RPMI7951 (cell line): ENCODE results near the gene SPINK14. TPM values are rescaled to one million over a fixed set of nuclear protein-coding genes. Genes with fewer than 3 reads are reported as not detected.

ENCODE experiments used
- DNase-seq: peaks from one replicate; pipeline ENCODE4 v3.0.0-alpha.2; 2012; ENCODE audit warnings: low read depth
- total RNA-seq: library from RNA; depleted of rRNA; stranded (reverse); fragments of >200 nt; shearing (Covaris generic); gene quantifications from 2 replicates; pipeline ENCODE4 v1.2.3, GENCODE V29; 2014; rRNA removed

The SPINK14 gene
- total RNA-seq, 1 experiment from 2014 or later: not detected

DNA sequence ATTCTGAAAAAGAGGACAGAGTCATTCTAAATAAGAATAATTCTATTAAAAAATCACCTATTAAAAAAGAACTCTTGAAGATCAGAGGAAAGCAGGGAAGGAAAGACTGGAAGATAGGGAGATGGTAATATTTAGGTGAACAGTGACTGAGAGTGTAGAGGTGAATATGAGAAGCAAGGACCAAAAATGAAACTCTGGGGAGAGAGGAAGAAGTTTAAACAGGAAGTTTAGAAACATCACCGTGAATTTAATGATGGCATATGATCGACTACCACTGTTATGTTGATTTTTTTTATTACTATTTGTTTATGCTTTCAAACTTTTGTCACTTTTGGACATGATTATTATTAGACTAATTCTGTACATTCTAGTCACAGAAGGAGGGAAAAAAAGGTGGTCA, 32.8 kb downstream of the SPINK14 start:
- no peak for DNase-seq

DNA sequence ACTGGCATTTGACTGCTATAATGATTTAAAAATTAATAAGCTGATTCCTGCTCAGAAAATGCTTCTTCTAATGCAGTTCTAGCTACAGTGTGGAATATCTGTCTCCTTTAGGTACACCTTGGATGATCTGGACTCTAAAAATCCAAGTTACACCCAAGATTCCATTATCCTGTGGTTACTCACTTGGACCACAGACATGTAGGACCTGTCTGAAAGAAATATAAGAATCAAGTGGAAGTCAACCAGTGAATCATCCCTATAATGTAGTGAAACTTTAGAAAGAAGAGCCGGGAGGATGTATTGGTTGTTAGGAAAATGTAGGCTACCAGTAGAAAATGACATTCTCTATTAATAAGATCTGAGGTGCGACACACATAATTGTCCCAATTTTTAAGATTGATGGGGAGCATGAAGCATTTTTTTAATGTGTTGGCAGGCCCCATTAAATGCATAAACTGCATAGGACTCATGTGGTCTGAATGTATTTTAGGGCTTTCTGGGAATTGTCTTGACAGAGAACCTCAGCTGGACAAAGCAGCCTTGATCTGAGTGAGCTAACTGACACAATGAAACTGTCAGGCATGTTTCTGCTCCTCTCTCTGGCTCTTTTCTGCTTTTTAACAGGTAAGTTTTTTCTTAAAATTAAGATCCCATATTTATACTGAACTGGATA, 34.3 kb downstream of the SPINK14 start, which contains the start of gene SPINK6:
Gene SPINK6, plus strand, starts transcription at position 512 of the 673 bp plus-strand sequence. Its CDS starts 55 bp downstream, at position 567.
- peak; percentile 9 for DNase-seq

DNA sequence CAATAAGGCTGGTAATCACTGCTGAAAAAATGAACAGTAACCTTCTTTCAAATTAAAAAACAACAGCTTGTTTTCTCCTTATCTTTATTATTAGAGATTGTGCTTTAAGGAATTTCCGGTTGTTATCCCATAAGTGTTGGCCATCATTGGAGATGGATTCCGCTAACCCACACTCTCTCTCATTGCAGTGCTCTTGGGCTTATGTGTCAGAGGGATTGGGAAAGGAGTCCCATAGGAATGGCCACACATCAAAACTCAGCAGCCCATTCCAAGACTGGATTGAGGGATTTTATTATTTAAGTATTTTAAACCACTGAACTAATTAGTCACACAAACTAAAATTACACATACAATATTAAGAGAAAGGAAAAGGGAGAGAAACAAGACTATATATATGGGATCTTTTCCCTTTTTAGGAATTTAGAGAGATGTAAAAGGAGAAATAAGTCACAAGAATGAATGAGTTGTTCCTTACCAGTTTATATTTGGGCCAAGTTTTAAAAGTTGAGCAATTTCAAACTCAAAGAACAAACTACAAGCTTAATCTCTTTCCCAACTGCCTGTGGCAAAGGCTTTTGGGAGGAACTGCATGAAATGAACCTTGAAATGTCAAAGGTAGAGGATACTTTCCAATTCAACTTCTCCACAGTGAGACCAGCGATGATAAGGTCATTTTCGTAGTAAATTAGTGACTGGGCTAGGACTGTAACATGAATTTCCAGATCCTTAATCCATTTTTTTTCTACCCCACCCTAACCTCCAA, 36.9 kb downstream of the SPINK14 start:
- no peak for DNase-seq

DNA sequence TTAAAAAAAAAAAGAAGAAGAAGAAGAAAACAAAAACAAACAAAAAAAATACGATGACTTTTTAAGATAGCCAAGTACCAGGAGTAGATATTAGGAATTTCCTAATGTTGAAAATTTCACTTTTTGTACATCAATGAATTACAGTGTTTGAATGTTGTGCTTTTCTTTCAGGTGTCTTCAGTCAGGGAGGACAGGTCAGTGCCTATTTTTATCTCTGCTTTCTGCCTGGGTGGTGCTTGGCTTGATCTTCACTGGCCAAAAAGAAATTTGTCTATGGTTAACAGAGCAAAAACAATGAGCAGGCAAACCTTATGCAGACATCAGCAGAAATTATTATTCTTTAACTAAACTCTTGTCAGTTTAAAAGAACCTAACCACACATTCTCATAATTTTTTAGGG, 37.5 kb downstream of the SPINK14 start:
- no peak for DNase-seq

DNA sequence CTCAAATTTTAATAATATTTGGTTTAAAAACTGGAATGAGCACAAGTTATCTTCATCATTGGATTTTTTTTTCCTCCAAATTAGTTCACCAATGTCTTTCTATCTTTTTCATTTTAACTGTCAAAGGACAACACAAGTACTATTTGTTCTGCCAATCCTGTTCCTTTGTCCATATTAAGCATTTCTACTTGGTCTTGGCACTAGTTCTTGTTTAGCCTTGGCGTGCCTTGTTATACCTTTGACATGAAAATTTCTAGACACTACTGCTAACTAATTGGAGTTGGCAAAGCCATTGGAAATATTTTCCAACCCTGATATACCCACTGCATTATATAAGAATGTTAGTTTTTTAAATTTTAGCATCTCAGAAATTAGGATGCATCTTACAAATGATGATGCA, 38.3 kb downstream of the SPINK14 start:
- DNase-seq: no peak

DNA sequence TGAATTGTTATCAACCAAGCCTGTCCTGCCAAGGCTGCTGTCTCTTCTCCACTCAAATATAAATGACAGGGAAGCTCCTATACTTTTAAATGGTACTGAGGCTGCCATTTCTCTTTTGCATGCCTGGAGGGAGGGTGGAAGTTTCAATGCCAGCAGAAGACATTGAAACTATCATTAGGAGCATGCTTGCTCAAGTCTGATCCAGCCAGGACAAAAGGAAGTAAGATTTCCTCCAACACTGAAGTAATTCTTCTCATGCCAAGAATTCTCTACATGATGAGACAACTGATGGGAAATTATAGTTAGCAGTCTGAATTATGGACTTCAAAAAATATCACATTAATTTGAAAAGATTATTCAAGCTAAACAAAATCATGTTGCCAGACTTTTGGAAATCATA, 39.9 kb downstream of the SPINK14 start:
- no peak for DNase-seq

DNA sequence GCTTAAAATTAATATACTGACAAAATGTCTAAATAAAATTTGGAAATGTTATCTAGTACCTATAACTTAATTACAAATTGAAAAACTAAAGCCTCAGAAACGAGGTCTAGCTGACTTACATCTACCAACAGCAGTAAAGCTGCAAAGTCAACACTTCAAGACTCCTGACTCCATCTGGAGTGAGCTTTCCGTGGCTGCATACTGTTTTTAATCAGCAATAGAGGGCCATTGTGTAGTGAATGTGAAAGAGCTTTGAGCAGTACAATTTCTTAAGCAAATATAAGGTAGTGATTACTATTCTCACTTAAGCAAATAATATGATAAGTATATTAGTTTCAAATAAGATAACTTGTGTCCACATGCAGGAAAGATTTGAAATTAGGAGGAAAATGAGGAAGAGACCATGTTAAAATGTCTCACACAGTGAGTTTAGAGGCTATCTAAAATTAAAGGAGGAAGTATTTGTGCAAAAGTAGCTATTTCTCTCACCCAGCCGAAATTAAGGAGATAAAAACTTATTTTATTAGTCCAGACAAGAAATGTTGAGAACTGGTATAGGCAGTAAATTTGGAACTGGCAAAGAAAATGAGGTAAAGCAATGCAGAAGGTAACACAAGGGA, 40.9 kb downstream of the SPINK14 start:
- no peak for DNase-seq

DNA sequence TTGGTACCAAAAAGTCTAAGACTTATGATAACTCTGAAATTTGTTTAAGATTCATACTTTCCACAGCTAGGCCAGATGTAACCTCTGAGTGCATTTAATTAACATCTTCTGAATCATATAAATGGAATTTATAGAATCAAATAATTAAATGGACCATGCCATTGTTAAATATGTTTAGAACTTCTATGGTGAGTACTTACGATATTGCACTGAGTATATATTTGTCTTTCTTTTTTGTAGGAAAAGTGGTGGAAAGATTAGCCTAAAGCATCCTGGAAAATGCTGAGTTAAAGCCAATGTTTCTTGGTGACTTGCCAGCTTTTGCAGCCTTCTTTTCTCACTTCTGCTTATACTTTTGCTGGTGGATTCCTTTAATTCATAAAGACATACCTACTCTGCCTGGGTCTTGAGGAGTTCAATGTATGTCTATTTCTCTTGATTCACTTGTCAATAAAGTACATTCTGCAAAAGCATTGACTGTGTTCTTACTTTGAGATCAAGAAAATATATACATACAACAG, 46.4 kb downstream of the SPINK14 start:
- no peak for DNase-seq

DNA sequence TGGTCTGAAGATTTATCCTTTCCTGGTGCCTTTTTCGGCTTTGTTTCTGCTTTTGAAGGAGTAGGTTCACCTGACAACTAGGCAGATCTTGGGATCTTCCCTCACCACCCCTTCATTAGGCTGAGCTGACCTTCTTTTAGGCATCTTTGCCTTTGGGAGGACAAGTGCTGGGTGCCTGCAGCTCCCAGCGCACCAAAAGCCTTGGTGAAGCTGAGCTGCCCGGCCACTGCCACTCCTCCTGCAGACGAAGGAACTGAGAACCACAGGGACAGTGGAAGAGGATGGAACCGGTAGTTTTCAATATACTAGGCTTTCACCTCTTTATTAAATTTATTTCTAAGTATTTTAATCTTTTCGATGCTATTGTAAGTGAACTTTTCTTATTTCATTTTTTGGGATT, 53.2 kb downstream of the SPINK14 start:
- DNase-seq: no peak

DNA sequence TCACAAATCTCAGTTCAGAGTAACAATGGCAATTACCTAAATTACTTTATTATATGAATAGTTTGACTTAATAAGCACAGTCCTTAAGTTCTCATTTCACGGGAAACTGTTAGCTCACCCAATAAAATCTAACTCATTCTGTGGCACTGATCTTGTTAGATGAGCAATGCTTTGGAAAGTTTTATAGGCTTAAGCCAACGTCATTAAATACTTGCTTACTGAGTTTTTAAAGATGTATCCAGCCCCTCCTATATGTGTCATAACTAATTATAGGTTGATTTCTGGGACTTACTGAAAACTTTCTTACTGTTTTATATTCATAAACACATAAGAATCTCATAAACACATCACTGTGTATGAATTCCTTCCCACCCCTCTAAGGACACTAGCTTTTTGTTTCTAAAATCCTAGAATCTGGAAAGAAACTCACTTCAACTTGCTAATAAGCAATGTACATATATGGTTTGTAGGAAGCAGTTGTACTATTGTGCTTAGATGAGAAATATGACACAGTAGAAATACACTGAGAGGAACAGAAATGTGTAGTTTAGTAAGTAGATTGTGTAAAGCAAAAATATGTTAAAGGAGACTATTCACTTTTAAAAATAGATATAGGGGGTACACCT, 55.9 kb downstream of the SPINK14 start:
- no peak for DNase-seq

Other genes with a start within 250 kb of the SPINK14 start
- gene SPINK5, start 104.6 kb upstream of the SPINK14 start, total RNA-seq: not detected in 2 replicates
- gene SPINK6, start 34.5 kb downstream of the SPINK14 start, total RNA-seq: not detected in 2 replicates
- not detected in 2 replicates for gene MARCOL, start 70.0 kb downstream of the SPINK14 start, total RNA-seq
- gene SPINK13, start 100.2 kb downstream of the SPINK14 start, total RNA-seq: not detected in 2 replicates
- gene SPINK7, start 143.9 kb downstream of the SPINK14 start, total RNA-seq: not detected in 2 replicates
- not detected in 2 replicates for gene SPINK9, start 167.0 kb downstream of the SPINK14 start, total RNA-seq
- 24.7 and 31.8 TPM in 2 replicates for gene FBXO38, start 215.4 kb downstream of the SPINK14 start, total RNA-seq